ENCODE results near the gene SIRT1.

Gene SIRT1

GRCh38 chr10:67921065-67921464 is 36.6 kb downstream of the SIRT1 start:
- TF ChIP-seq GATA2 (IDR thresholded peaks at IDR 0.05; ENCODE audit: low read depth, low read length) (no peak), GATA3 (IDR thresholded peaks at IDR 0.05; ENCODE audit: low read depth, low read length) (no peak)

- TF ChIP-seq GATA2 (IDR thresholded peaks at IDR 0.05; ENCODE audit: low read depth, low read length) = no peak
- no peak for TF ChIP-seq GATA3 (IDR thresholded peaks at IDR 0.05; ENCODE audit: low read depth, low read length)
Observed at GRCh38 chr10:67923551-67923950, 39.1 kb downstream of the SIRT1 start.

- TF ChIP-seq GATA3 (IDR thresholded peaks at IDR 0.05; ENCODE audit: low read depth, low read length) (no peak), GATA2 (IDR thresholded peaks at IDR 0.05; ENCODE audit: low read depth, low read length) (no peak)
Observed at GRCh38 chr10:67924136-67924535, 39.7 kb downstream of the SIRT1 start.

- no peak for TF ChIP-seq GATA2 (IDR thresholded peaks at IDR 0.05; ENCODE audit: low read depth, low read length)
- TF ChIP-seq GATA3 (IDR thresholded peaks at IDR 0.05; ENCODE audit: low read depth, low read length) = no peak
Observed at GRCh38 chr10:67925449-67926005, 41.1 kb downstream of the SIRT1 start.

- TF ChIP-seq GATA2 (IDR thresholded peaks at IDR 0.05; ENCODE audit: low read depth, low read length) (no peak), GATA3 (IDR thresholded peaks at IDR 0.05; ENCODE audit: low read depth, low read length) (no peak)
Observed at GRCh38 chr10:67926951-67927350, 42.5 kb downstream of the SIRT1 start.

GRCh38 chr10:67933199-67933598 is 48.7 kb downstream of the SIRT1 start:
- TF ChIP-seq GATA3 (IDR thresholded peaks at IDR 0.05; ENCODE audit: low read depth, low read length) (no peak), GATA2 (IDR thresholded peaks at IDR 0.05; ENCODE audit: low read depth, low read length) (no peak)

- TF ChIP-seq GATA2 (IDR thresholded peaks at IDR 0.05; ENCODE audit: low read depth, low read length) (no peak), GATA3 (IDR thresholded peaks at IDR 0.05; ENCODE audit: low read depth, low read length) (no peak)
Observed at GRCh38 chr10:67934336-67934735, 49.9 kb downstream of the SIRT1 start.

GRCh38 chr10:67935223-67935622 is 50.8 kb downstream of the SIRT1 start:
- TF ChIP-seq GATA2 (IDR thresholded peaks at IDR 0.05; ENCODE audit: low read depth, low read length) = no peak
- TF ChIP-seq GATA3 (IDR thresholded peaks at IDR 0.05; ENCODE audit: low read depth, low read length) = no peak

GRCh38 chr10:67936416-67936815 is 52.0 kb downstream of the SIRT1 start:
- TF ChIP-seq GATA3 (IDR thresholded peaks at IDR 0.05; ENCODE audit: low read depth, low read length) (no peak), GATA2 (IDR thresholded peaks at IDR 0.05; ENCODE audit: low read depth, low read length) (no peak)

- TF ChIP-seq GATA3 (IDR thresholded peaks at IDR 0.05; ENCODE audit: low read depth, low read length) (no peak), GATA2 (IDR thresholded peaks at IDR 0.05; ENCODE audit: low read depth, low read length) (no peak)
Observed at GRCh38 chr10:67943917-67944316, 59.5 kb downstream of the SIRT1 start.

GRCh38 chr10:67955614-67956013 is 71.2 kb downstream of the SIRT1 start:
- no peak for TF ChIP-seq GATA2 (IDR thresholded peaks at IDR 0.05; ENCODE audit: low read depth, low read length)
- no peak for TF ChIP-seq GATA3 (IDR thresholded peaks at IDR 0.05; ENCODE audit: low read depth, low read length)

GRCh38 chr10:67959839-67960476 is 75.5 kb downstream of the SIRT1 start:
- TF ChIP-seq GATA2 (IDR thresholded peaks at IDR 0.05; ENCODE audit: low read depth, low read length) (no peak), GATA3 (IDR thresholded peaks at IDR 0.05; ENCODE audit: low read depth, low read length) (no peak)

- no peak for TF ChIP-seq GATA3 (IDR thresholded peaks at IDR 0.05; ENCODE audit: low read depth, low read length)
- no peak for TF ChIP-seq GATA2 (IDR thresholded peaks at IDR 0.05; ENCODE audit: low read depth, low read length)
Observed at GRCh38 chr10:67965456-67965855, 81.0 kb downstream of the SIRT1 start.
